HepG2 (cell line): ENCODE measurements around the gene NCAPG. TPM values are rescaled to one million over a fixed set of nuclear protein-coding genes. Genes with fewer than 3 reads are reported as not detected.
A peak's percentile ranks its signal among the peaks of the same experiment; 100 is the strongest.

ENCODE experiments used
- ARNTL ChIP-seq: sonication (generic); formaldehyde crosslinking; IDR thresholded peaks from 2 replicates; pipeline ENCODE4 v1.4.0; 2020; ENCODE audit warnings: mild to moderate bottlenecking, missing genetic modification reagents
- ATF3 ChIP-seq: sonication (generic); formaldehyde crosslinking; IDR thresholded peaks from 2 replicates; pipeline ENCODE4 v1.4.0; 2020; ENCODE audit warnings: missing genetic modification reagents
- GATAD2A ChIP-seq: IDR thresholded peaks from 2 replicates; pipeline ENCODE4 v1.6.1; 2016
- GLI4 ChIP-seq: sonication (generic); formaldehyde crosslinking; IDR thresholded peaks from 2 replicates; pipeline ENCODE4 v1.5.1; 2020; ENCODE audit warnings: missing genetic modification reagents, mild to moderate bottlenecking, moderate library complexity, borderline replicate concordance
- GPBP1L1 ChIP-seq: sonication (generic); formaldehyde crosslinking; IDR thresholded peaks from 2 replicates; pipeline ENCODE4 v1.5.0; 2020; ENCODE audit warnings: mild to moderate bottlenecking, missing genetic modification reagents
- IRF1 ChIP-seq: sonication (generic); formaldehyde crosslinking; IDR thresholded peaks from 2 replicates; pipeline ENCODE4 v1.4.0; 2020; ENCODE audit warnings: low read depth, mild to moderate bottlenecking, missing genetic modification reagents
- NFYC ChIP-seq: IDR thresholded peaks from 2 replicates; pipeline ENCODE4 v1.6.1; 2016; ENCODE audit warnings: missing genetic modification reagents, missing compliant biosample characterization
- NKX3-1 ChIP-seq: sonication (generic); formaldehyde crosslinking; IDR thresholded peaks from 2 replicates; pipeline ENCODE4 v1.5.0; 2020; ENCODE audit warnings: missing genetic modification reagents
- NR0B2 ChIP-seq: sonication (generic); formaldehyde crosslinking; IDR thresholded peaks from 2 replicates; pipeline ENCODE4 v1.4.0; 2020; ENCODE audit warnings: mild to moderate bottlenecking, missing genetic modification reagents
- PBX3 ChIP-seq: sonication (generic); formaldehyde crosslinking; IDR thresholded peaks from 2 replicates; pipeline ENCODE4 v1.8.1; 2023; ENCODE audit warnings: missing genetic modification reagents, inconsistent platforms, borderline replicate concordance
- PHF21A ChIP-seq: sonication (generic); formaldehyde crosslinking; IDR thresholded peaks from 2 replicates; pipeline ENCODE4 v1.5.0; 2020; ENCODE audit warnings: mild to moderate bottlenecking, missing genetic modification reagents
- PLRG1 ChIP-seq: fragments of 450-650 bp; conservative IDR thresholded peaks from 2 replicates; pipeline ENCODE4 v1.6.1; 2016
- SP5 ChIP-seq: IDR thresholded peaks from 2 replicates; pipeline ENCODE4 v1.6.1; 2016; ENCODE audit warnings: low read depth, borderline replicate concordance
- TEAD2 ChIP-seq: sonication (generic); formaldehyde crosslinking; IDR thresholded peaks from 2 replicates; pipeline ENCODE4 v1.9.0; 2021; ENCODE audit warnings: missing genetic modification reagents
- ZC3H4 ChIP-seq: sonication (generic); formaldehyde crosslinking; IDR thresholded peaks from 2 replicates; pipeline ENCODE4 v1.4.0; 2020; ENCODE audit warnings: missing genetic modification reagents, borderline replicate concordance
- ZNF235 ChIP-seq: sonication (generic); formaldehyde crosslinking; IDR thresholded peaks from 2 replicates; pipeline ENCODE4 v1.8.1; 2023; ENCODE audit warnings: mild to moderate bottlenecking, missing genetic modification reagents, borderline replicate concordance
- ZNF431 ChIP-seq: sonication (generic); formaldehyde crosslinking; IDR thresholded peaks from 2 replicates; pipeline ENCODE4 v1.9.0; 2022; ENCODE audit warnings: missing genetic modification reagents, low read depth, mild to moderate bottlenecking, borderline replicate concordance
- ZNF562 ChIP-seq: sonication (generic); formaldehyde crosslinking; IDR thresholded peaks from 2 replicates; pipeline ENCODE4 v1.8.0; 2022; ENCODE audit warnings: missing genetic modification reagents, borderline replicate concordance
- ZNF574 ChIP-seq: sonication (generic); formaldehyde crosslinking; IDR thresholded peaks from 2 replicates; pipeline ENCODE4 v1.4.0; 2020; ENCODE audit warnings: missing genetic modification reagents
- ZNF780A ChIP-seq: sonication (generic); formaldehyde crosslinking; IDR thresholded peaks from 2 replicates; pipeline ENCODE4 v1.8.0; 2022; ENCODE audit warnings: mild to moderate bottlenecking, missing genetic modification reagents, moderate library complexity
- ZNF784 ChIP-seq: sonication (generic); formaldehyde crosslinking; IDR thresholded peaks from 2 replicates; pipeline ENCODE4 v1.5.1; 2020; ENCODE audit warnings: missing genetic modification reagents, mild to moderate bottlenecking, borderline replicate concordance
- polyA plus RNA-seq, 8 experiments: library from polyadenylated mRNA; depleted of rRNA in 3 of 8; stranded (reverse) in 7 of 8; unstranded in 1 of 8; fragments of >200 nt; fragmentation: Illumina TruSeq in 4 of 8; extraction: Trizol in 4 of 8; gene quantifications; 2 replicates each; pipeline versions ENCODE4 v1.2.1 to v1.2.3, GENCODE V29; 2011 to 2016; ENCODE audit warnings: low read depth in 4 of 8, missing spikeins in 1 of 8, mixed read lengths in 1 of 8; ENCODE audit not compliant: insufficient read depth in 1 of 8
- total RNA-seq, 5 experiments: library from RNA; depleted of rRNA; stranded (reverse); fragments of >200 nt; fragmentation: Illumina TruSeq; extraction: Trizol; gene quantifications; 2 replicates each; pipeline ENCODE4 v1.2.3, GENCODE V29; 2016; ENCODE audit warnings: low read depth in 1 of 5

NCAPG gene
- total and polyA plus RNA-seq, 2 of the 13 experiments (the other 11 are each of a cell fraction or from before 2014, with no cell fraction given) = 14.8 to 61.9 TPM

GRCh38 chr4:17781300-17782287, 29.2 kb upstream of the NCAPG start, which contains the start of gene FAM184B (continued):
- TF ChIP-seq ZNF562 (CRISPR knock-in tag) (no peak), NFYC (CRISPR knock-in tag) (no peak), ATF3 (CRISPR knock-in tag) (no peak), SP5 (CRISPR knock-in tag) (no peak), ZNF780A (no peak), ZNF784 (CRISPR knock-in tag) (no peak), NKX3-1 (CRISPR knock-in tag) (no peak), TEAD2 (CRISPR knock-in tag) (no peak), GATAD2A (CRISPR knock-in tag) (no peak), IRF1 (CRISPR knock-in tag) (no peak), PBX3 (CRISPR knock-in tag) (no peak), ZNF235 (CRISPR knock-in tag) (no peak), ZNF431 (CRISPR knock-in tag) (no peak), ZC3H4 (no peak), PLRG1 (no peak), ZNF574 (CRISPR knock-in tag) (no peak), PHF21A (CRISPR knock-in tag) (no peak), GPBP1L1 (no peak), ARNTL (CRISPR knock-in tag) (no peak), GLI4 (CRISPR knock-in tag) (0 out of 2 replicates have a peak, but pooled peaks have one; percentile 31), NR0B2 (CRISPR knock-in tag) (no peak)
